GM19395 (cell line): ENCODE results near the gene MED10.

ENCODE experiments used
- ATAC-seq: cut with Tn5 transposase; IDR thresholded peaks from one replicate; pipeline ENCODE4 v1.9.1; 2021; ENCODE audit warnings: mild to moderate bottlenecking, moderate library complexity; ENCODE audit not compliant: unreplicated experiment

Gene MED10

GRCh38 chr5:6399980-6400910, 21.9 kb upstream of the MED10 start:
- no peak for ATAC-seq

- no peak for ATAC-seq
Observed at GRCh38 chr5:6398570-6399230, 20.4 kb upstream of the MED10 start.

GRCh38 chr5:6397536-6398269, 19.4 kb upstream of the MED10 start:
- no peak for ATAC-seq

DNA sequence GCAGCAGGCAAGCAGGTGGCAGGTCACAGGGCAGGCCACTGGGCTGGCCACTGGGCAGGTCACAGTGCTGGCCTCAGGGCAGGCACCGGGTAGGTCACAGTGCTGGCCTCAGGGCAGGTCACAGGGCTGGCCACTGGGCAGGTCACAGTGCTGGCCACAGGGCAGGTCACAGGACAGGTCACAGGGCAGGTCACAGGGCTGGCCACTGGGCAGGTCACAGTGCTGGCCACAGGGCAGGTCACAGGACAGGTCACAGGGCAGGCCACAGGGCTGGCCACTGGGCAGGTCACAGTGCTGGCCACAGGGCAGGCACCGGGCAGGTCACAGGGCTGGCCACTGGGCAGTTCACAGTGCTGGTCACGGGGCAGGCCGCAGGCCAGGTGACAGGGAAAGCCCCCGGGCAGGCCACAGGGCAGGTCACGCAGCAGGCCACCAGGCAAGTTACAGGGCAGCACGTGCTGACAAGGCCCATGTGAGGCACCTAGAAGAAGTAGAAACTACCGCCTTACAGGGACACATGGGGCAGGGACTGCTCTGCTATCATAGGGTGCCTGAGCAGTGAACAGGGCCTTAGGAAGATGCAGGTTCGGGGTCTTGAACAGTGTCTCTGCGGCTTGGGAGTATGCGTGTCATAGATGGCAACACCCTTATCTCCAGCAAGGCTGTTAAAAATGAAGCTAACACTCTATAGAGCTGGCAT, 18.6 kb upstream of the MED10 start:
- ATAC-seq, result no peak

DNA sequence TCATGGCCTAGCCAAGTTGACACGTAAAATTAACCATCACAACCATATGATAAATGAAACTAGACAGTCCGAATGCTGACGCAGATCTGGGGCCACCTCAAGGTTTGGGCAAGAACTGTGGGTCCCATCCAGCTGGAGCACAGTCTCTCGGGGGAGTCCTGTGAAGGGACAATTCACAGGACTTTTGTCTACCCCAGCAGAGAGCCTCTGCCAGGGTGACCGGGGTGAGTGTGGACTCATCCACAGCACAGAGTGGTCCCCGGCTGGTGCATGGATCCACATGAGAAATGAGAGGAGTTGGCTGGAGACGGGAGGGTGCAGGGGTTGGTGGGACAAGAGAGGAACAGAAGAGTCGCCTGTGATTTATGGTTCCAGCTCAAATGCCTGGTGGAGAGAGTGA, 17.7 kb upstream of the MED10 start:
- no peak for ATAC-seq

- no peak for ATAC-seq
Observed at GRCh38 chr5:6395621-6396020, 17.3 kb upstream of the MED10 start.

DNA sequence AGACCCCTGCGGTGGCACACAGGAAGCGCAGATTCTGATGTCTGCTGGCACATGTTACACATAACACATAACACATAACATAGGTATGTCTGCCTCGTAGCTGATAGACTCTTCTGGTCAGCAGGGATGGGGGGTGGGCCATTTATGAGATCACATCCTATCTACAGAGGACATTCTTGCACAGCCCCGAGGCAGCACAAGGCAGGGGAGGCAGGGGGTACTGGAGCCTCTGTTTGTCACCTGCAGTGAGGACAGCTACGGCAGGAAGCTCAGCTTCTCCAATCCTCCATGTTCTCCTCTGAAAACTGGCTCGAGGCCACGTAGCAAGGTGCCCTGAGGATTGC, 16.7 kb upstream of the MED10 start:
- ATAC-seq, result no peak

GRCh38 chr5:6394429-6395101, 16.2 kb upstream of the MED10 start:
- no peak for ATAC-seq

GRCh38 chr5:6393596-6394194, 15.3 kb upstream of the MED10 start:
- ATAC-seq, result no peak

DNA sequence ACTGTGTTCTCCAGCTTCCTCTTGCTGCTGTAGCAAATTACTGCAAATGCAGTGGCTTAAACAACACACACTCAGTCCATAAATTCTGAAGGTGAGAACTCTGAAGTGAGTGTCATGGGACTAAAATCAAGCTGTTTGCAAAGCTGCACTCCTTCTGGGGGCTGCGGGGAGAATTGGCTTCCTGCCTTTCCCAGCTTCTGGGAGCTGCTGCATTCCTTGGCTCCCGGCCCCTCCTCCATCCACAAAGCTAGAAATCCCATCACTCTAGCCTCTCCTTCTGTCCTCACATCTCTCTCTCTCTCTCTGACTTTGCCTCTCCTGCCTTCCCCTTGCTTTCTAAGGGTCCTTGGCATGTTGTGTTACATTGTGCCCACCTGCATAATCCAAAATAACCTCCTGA, 14.2 kb upstream of the MED10 start:
- ATAC-seq, result no peak

DNA sequence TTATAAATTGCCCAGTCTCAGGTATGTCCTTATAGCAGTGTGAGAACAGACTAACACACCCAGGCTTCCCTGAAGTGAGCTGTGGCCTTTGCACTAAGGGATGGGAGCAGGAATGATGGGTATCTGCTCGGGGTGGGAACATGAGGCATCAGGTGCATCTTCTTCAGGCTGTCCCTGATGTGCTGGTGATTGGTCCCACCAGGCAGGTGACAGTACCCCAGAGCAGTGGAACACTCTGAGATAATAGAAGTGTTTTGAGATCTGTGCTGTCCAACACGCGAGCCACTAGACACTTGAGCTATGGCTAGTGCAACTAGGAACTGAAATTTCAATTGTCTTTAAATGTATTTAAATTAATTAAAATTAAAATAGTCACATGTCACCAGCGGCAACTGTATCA, 12.8 kb upstream of the MED10 start:
- no peak for ATAC-seq

GRCh38 chr5:6389946-6390530, 11.7 kb upstream of the MED10 start:
- no peak for ATAC-seq

DNA sequence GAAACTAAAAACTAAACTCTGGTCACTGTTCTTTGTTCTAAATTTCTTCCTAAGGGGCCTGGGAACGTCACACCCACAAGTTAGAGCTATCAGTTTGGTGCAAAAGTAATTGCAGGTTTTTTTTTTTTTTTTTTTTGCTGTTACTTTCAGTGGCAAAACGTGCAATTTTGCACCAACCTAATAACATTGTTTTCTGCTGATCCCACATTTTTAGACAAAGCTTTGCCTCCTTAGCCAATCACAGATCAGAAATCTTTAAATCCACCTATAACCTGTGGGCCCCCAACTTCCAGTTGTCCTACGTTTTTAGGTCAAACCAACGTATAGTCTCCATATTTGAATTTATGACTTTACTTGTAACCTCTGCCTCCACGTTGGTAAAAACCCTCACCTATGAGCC, 11.1 kb upstream of the MED10 start:
- no peak for ATAC-seq

DNA sequence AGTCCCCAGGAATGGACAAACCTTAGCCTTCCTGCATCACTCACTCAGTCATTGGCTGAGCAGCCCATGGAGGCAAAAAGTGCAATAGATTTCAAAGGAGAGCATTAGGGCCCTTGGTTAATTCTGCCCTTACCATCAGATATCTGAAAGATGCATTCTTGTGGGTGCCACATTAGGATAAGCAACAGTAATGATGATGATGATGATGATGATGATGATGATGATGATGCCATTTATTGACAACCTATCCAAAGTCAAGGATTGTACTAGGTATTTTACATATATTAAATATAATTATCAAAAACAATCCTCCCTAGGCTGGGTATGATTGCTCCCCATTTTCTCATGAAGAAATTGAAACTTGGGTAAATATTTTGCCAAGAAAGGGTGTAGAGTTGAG, 9.6 kb upstream of the MED10 start:
- no peak for ATAC-seq

GRCh38 chr5:6386271-6386670, 7.9 kb upstream of the MED10 start:
- ATAC-seq, result no peak

DNA sequence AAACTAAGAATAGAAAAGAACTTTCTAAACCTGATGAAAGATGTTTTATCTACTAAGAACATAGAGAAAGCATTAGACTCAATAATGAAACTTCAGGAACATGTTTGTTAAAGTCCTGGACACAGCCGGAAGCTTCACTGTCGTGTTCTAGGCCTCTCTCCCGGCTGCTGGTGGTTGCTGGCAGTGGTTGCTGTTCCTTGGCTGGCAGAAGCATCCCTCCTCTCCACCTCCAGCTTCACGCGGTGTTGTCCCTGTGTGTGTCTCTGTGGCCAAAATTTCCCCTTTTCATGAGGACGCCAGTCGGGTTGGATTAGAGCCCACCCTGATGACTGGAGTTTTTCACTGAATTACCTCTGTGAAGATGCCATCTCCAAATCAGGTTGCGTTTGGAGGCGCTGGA, 6.5 kb upstream of the MED10 start:
- no peak for ATAC-seq

DNA sequence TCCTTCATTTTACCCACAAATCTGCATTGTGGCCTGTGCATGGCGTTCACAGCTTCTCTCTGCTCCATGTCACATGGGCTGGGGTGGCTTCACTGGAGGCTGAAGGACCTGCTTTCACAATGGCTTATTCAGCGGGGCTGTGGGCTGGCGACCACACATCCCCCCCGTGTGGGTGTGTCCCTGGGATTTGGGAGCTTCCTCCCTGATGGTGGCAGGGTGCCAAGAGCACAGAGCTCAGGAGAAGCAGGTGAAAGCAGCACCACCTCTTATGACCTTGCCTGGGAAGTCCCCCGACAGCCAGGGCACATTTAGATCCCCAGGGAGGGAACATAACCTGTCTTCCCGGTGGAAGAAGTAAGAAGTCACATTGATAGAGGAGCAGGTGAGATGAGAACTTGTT, 5.0 kb upstream of the MED10 start:
- ATAC-seq, result no peak

- no peak for ATAC-seq
Observed at GRCh38 chr5:6379246-6379645, 899 bp upstream of the MED10 start.

GRCh38 chr5:6378766-6379103, 388 bp upstream of the MED10 start:
- ATAC-seq, result peak; percentile 51

DNA sequence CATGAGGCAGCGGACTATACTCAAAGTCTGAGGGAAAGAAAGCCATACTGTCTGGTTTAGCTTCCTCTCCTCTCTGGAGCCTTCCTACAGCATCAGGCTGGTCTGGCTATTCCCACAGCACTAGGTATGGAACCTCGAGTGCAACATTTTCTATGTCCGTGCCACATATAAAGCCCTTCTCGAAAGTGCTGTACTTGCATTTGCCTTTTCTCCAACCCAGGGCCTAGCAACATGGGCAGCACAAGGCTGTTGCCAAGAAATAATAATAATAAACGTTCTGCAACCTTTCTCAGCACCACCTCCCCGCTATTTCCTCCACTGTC, 804 bp downstream of the MED10 start:
- ATAC-seq, result no peak
